K562 treated with DMSO at 1 percent for 12 hours (cell line): ENCODE measurements around the gene DRD1. TPM values are rescaled to one million over a fixed set of nuclear protein-coding genes. Genes with fewer than 3 reads are reported as not detected.

Experiments used
- total RNA-seq: library from RNA; unstranded; fragments of 300-600 nt; gene quantifications from 2 replicates; pipeline ENCODE4 v1.2.3, GENCODE V29; 2022; ENCODE audit not compliant: insufficient read depth

Gene DRD1
- not detected in 2 replicates for total RNA-seq

DNA sequence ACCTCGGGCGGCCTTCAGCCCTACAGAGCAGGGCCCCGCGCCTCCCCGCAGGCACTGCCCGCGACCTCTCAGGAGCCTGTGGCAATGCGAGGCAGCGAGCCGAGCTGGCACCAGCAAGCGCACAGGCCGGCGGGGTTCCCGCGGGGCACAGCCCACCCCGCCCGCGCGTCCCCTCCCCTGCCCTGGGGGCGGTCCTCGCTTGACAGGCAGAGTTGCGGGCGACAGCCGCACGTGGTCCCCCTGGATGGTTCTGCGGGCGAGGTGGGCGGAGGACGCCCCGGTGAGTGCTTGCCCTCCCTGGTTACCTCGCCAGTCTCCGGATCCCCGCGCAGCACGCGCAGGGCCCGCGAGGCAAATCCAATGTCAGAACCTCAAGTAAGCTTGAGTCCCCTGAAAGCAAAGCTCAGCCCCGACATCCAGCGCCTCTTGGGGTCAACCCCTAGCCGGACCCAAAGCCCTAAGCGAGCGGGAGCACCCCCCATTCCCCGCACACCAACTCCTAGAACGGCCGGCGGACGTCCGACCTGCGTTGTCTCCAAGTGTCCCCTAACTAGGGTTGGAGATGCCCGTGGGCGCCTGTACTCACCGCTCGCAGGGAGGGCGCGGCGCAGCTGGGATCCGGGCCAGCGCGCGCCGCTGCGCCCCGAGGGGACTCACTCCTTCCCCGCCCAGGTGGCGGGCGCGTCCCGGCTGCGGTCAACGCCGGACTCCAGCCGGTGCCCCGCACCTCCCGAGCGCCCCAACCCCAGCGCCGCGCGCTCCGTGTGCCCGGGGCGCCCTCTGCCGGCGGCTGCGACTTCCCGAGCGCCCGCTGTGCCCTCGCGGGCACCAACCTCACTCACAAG is at the start of gene DRD1:
TSS of gene DRD1 (minus strand) at position 123 of the 845 bp plus-strand sequence. CDS start 1,083 bp downstream, outside the sequence.

DNA sequence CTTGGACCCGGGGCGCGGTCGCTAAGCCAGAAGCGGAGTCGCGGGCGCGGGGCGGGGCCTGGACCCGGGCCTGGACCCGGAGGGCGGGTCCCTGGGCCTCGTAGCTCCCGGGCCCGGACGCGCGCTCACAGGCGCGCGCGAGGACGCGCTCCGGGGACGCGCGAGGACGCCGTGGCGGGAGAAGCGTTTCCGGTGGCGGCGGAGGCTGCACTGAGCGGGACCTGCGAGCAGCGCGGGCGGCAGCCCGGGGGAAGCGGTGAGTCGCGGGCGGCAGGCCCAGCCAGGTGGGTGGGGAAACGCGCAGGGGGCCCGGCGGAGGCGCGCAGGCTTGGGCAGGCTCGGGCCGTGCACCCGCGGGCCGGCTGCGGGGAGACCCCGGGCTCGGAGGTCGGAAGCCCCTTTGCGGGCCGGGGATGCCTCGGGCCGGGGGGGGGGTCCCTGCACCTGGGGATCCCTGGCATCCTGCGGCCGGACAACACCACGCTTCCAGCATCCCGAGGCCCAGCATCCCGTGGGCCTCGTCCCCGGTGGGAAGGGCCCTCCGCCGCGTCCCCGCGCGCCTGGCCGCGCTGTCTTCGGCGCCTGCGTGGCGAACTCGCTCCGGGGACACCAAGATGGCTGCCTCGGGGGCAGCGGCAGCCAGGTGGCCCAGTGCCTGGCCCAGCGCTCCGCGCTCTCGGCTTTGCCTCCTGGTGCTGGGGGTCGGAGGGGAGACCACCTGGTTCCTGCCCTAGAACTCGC is 34.6 kb upstream of the DRD1 start, which contains the start of gene SFXN1:
TSS of gene SFXN1 (plus strand) at position 177 of the 741 bp plus-strand sequence. CDS start 13,544 bp downstream, outside the sequence.

Other genes starting within 250 kb of the DRD1 start
- gene SFXN1, start 34.4 kb upstream of the DRD1 start, total RNA-seq = 31.3 and 63.3 TPM in 2 replicates
- not detected in 2 replicates for gene HRH2, start 213.9 kb upstream of the DRD1 start, total RNA-seq